Stimulated activated CD8-positive, alpha-beta memory T cell treated with anti-CD3 and anti-CD28 coated beads, Interleukin-7, amount 100 ng/mL, for 1 hour (primary cell): ENCODE data around the gene TMED10.

ENCODE experiments used
- DNase-seq, 2 donors: peaks; one replicate each; pipeline ENCODE4 v3.0.0-alpha.2; 2020; ENCODE audit warnings: low read depth in 2 of 2

The TMED10 gene

DNA sequence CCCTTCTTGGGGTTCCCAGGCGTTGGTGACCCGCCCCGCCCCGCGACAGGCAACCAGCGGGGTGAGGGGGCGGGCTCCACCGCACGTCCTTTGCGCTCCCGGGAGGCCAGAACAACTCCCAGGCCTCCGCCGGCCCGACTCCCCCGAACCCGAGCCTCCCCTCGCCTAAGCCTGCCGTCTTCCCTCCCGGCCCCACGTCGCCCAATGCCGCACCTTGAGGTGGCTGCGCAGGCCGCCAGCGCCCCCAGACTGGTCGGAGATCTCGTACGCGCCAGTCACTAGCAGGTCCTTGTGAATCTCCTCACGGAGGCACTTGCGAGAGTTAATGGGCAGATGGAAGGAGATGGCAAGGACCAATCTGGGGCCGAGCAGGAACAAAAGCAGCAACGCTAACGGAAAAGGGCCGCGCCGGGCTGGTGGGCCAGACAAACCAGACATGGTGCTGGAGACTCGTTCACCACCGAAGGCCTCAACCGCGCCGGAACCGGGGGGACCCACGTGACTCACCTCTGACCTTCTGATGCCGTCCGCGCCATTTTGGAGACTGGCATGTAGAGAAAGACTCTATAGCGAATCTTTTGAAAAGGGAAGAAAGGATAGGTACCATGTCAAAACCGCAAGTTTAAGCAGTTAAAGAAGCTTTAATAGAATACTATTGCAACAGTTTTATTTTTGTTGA is at the start of gene TMED10:
TSS of gene TMED10 (minus strand) at position 471 of the 679 bp plus-strand sequence. CDS start at position 438, 33 bp downstream.
- peak; percentile 80 to 87 for DNase-seq

DNA sequence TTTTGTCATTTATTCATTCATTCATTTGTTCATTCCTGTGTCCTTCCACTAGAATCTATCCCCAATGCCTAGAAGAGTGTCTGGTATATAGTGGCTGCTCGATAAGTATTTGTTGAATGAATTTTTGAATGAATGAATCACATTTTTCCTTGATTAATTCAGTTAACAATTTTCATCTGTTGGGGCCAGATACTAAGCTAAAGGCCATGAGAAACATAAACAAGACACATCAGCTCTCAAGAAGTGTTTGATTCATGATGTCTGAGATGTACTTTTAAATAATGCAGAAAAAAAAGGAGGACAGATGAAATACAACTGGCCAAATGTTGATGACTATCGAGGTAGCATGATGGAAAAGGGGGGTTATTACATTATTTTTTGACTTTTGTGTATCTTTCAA is 48.1 kb upstream of the TMED10 start:
- no peak for DNase-seq

DNA sequence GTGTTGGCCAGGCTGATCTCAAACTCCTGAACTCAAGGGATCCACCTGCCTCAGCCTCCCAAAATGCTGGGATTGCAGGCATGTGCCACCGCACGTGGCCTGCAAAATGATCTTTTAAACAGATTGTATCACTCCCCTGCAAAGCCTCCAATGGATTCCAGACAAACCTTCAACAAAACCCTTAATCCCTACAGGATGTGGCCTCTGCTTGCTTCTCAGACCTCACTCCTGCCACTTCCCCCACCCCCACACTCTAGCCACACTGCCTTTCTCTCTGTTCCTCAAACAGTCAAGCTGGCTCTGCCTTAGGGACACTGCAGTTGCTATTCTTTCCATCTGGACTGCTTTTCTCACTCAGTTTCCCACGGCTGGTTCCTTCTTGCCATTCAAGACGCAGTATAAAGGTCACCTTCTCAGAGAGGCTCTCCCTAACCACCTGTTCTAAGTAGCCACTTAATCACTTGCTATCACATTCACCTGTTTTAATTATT is 47.3 kb upstream of the TMED10 start:
- DNase-seq = no peak

DNA sequence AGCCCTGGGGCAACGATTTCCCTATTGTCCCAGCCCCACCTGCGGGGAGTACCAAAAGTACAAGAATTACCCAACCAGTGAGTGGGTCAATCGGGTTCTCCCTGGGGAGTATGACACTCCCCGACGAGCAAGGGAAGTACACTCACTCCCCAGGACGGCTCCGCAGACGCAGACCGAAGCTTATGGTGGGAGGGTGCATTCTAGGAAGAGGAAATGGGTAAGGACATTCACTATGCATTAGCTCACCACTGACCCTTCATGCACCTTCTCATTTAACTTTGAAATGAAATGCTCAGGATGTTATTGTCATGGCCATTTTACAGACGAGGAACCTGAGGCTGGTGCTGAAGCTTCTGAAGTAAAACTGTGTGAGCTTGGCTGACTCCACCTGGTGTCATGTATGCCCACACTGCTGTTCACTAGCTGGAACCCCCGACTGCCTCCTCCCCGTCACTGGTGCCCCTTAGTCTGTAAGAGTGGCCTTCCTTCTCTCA is 45.8 kb upstream of the TMED10 start:
- DNase-seq = no peak

DNA sequence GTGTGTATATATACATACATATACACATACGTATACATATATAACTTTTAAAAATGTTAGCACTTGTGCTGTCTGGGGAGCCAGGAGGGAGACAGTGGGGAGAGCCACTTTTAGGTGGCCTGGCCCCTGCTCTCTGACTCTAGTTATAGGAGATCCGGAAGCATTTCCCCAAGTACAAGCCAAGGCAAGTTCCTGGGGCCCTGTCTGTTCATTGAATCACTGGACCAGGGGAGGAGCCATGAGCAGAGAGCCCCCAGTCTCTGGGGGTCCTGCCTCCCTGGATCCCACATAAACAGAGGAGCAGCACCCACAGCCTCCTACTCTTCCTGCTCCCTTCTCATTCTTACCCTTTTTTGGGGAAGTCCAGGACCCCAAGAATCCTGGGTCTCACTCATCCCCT is 45.4 kb upstream of the TMED10 start:
- DNase-seq = no peak

GRCh38 chr14:75220156-75220555 is 43.7 kb upstream of the TMED10 start:
- DNase-seq = no peak

GRCh38 chr14:75217508-75218206 is 41.2 kb upstream of the TMED10 start:
- DNase-seq = no peak

DNA sequence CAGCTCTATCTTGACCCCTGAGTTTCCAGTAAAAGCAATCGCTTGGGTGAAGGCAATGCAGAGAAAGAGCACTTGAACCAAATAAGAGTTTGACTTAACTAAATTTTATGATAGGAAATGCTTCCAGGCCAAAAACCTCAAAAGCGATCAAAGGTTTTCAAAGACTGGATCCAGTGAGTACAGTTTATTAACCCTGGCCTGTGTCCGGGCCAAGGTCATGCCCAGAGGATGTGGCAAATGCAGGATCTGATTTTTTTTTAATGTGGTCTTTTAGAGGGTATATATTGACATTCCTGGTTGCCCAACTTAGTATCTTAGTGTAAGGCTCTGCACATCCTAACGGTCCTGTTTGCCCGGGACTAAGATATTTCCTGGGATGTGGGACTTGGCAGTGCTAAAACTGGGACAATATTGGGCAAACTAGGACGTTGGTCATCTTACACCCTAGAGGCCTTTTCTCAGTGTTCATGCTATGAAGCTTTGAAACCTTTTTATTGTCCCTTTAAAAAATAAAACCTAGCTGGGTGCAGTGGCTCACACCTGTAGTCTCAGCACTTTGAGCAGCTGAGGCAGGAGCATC is 40.1 kb upstream of the TMED10 start:
- DNase-seq = no peak

GRCh38 chr14:75215520-75215919 is 39.1 kb upstream of the TMED10 start:
- DNase-seq = no peak

- no peak for DNase-seq
Observed at GRCh38 chr14:75214558-75214957, 38.1 kb upstream of the TMED10 start.

- no peak for DNase-seq
Observed at GRCh38 chr14:75213172-75213571, 36.8 kb upstream of the TMED10 start.

GRCh38 chr14:75208843-75209242 is 32.4 kb upstream of the TMED10 start:
- no peak for DNase-seq

GRCh38 chr14:75206190-75206589 is 29.8 kb upstream of the TMED10 start:
- no peak for DNase-seq

DNA sequence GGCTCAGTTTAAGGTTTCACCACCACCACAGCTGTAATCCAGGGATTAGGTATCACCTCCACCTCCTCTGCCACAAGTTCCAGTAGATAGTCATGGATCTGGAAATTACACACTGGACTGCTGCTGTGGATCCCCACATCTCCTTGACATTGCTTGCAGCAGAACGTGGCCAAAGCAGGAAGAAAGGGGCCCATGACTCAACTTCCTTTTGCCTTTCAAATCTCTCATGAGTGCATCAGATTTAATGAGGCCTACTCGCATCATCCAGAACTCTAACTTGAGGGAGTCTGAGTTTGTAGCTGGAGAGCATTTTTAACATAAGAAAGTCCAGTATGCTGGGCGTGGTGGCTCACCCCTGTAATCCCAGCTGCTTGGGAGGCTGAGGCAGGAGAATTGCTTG is 29.2 kb upstream of the TMED10 start:
- DNase-seq = no peak

DNA sequence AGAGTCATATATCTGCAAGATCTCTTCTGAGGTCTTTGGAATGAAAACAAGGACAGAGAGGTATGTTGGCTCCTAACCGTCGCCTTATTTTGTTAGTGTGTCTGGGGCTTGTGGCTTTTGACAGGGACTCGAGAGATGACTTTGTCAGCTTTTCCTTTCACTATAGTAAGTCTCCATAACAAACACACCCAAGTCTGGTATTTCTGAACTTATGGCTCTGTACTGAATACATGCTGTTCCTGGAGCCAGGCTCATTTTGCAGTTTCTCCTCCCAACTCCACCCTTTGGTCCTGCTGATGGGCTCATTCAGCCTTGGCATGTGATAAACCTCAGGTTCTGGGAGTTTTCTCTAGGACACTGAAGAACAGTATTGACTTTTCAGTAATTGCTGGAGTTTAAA is 27.7 kb upstream of the TMED10 start:
- no peak for DNase-seq

- DNase-seq = no peak
Observed at GRCh38 chr14:75202657-75203056, 26.2 kb upstream of the TMED10 start.

DNA sequence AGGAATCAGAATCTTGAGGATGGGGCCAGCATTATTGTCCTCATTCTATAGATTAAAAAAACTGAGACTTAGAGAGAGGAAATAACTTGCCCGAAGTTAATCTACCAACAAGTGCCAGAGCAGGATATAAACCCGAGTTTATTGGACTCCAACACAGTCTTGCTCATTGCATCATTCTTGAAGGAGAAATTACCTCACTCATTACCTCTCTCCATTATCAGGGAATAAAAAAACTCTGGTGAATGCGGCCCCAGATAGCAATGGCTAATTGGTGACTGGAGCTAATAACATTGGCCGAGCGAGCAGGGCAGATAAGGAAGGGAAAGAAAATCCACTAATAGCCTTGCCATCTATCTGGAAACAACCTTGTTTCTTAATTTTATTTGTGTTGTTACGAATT is 24.7 kb upstream of the TMED10 start:
- no peak for DNase-seq

- no peak for DNase-seq
Observed at GRCh38 chr14:75200451-75200850, 24.0 kb upstream of the TMED10 start.

DNA sequence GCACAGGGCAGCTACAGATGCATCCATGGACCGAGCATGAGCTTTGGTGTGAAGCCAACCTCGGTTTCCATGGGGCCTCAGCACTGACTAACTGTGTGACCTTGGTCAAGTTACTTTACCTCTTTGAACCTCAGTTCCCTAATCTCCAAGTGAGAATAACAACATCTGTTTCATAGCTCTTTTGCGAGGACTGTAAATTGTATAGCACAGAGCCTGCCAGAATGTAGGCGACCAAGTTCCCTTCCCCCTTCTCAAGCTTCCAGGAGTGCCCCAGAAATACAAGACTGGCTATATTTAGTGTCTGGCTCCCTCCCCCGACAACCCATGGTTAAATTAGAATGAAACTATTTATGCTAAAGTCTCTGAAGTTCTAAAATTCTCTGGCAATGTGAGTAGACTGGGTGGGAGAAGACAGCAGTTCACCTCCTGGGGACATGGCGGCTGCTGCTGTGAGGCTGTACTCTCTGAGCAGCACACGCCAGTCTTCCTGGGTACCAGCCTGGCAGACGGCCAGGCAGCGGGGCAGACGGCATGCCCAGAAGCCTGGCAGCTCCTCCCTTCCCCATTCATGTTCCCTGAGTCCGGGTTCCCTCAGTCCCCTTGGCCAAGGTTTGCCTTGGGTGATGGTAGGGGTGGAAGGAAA is 22.0 kb upstream of the TMED10 start:
- DNase-seq = no peak

DNA sequence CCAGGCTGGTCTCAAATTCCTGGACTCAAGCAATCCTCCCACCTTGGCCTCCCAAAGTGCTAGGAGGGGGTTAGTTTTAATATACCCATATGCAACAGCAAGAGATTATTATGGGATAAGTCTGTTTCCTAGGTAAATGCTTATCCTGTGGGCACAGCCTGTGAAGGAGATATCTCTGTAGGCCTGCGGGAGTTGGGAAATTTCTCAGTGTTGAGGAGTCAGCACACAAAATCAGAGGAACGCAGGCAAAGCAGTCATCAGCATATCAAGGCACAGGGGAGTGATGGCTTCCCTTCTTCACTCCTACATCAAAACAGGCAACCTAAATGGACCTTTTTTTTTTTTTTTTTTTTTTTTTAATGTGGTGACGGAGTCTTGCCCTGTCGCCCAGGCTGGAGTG is 20.9 kb upstream of the TMED10 start:
- no peak for DNase-seq

- DNase-seq = no peak
Observed at GRCh38 chr14:75196468-75196867, 20.1 kb upstream of the TMED10 start.

- DNase-seq = no peak
Observed at GRCh38 chr14:75196064-75196463, 19.7 kb upstream of the TMED10 start.
